Activated gamma-delta T cell (primary cell): ENCODE measurements around the gene A1BG.
"Not testable (repeated sequence)": the region's sequence is repeated elsewhere in the genome, so short reads cannot be mapped to it uniquely, and the experiment has no call there.

Experiments used
- DNase-seq: peaks from one replicate; lab custom pipeline; 2025; lab: John Stamatoyannopoulos, UW

Gene A1BG

DNA sequence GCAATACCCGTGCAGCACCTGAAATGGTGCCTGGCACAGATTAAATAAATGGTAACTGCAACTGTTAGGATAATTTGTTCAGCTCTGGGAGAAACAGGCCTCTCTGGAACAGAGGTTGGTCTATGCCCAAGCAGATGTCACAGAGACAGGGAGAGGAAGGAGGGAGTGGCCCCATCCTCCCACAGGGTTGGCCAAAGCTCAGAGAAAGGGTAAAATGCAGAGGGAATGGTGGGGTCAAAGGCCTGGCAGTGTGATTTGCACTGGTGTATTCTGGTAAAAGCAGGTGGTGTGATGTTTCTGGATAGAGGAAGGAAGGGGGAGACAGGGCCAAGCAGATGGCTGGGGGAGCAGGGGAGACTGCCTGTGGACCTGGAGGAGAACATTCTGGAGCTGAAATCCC lies 17.1 kb downstream of the A1BG start:
- DNase-seq, result no peak

DNA sequence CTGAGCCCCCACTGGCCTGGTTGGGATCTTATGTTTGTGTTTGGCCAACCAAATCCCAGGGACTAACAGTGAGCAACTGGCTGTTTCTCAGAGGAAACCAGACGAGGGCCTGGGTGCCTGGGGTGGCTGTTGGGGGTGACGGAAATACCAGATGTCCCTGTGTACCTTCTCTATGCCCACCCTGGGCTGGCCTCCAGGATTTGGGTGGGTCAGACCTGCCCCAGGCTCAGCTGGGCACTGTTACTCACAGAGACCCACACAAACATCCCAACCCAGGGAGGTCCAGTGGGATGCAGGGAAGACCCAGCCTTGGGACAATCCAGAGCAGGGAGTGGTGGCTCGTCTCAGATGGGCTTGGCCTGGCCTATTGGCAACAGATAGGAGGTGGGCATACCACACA lies 17.7 kb downstream of the A1BG start:
- DNase-seq, result no peak

GRCh38 chr19:58334691-58335249 lies 18.5 kb downstream of the A1BG start:
- DNase-seq, result no peak

DNA sequence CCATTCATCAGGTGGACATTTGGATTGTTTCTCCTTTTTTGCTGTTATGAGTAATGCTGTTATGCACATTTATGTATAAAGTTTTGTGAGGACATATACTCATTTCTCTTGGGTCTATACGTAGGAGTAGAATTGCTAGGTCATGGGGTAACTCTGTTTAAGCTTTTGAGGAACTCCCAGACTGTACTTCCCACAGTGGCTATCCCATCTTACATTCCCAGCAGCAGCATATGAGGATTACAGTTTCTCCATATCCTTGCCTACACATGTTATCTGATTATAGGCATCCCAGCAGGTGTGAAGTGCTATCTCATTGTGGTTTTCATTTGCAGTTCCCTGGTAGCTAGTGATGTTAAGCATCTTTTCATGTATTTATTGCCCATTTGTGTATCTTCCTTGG lies 20.6 kb downstream of the A1BG start:
- DNase-seq, result no peak

DNA sequence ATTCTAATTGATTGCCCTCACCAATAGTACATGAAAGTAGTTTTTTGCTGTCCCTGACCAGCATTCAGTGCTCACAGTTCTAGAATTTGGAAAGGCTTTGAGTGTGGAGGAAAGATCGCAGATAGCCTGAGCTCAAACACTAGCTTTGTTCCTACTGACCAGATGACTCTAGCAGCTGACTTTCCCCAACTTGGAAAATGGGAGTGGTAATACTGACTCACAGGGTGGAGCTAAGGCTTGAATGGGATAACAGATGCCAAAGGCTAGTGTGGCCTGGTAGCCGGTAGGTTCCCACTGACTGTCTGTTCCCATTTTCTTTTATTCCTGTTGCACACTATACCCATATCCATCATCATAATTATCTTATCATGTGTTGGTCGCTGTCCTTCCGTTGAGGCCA lies 22.8 kb downstream of the A1BG start:
- DNase-seq, result no peak

- DNase-seq, result no peak
Measured at GRCh38 chr19:58328999-58329398, 24.3 kb downstream of the A1BG start.

DNA sequence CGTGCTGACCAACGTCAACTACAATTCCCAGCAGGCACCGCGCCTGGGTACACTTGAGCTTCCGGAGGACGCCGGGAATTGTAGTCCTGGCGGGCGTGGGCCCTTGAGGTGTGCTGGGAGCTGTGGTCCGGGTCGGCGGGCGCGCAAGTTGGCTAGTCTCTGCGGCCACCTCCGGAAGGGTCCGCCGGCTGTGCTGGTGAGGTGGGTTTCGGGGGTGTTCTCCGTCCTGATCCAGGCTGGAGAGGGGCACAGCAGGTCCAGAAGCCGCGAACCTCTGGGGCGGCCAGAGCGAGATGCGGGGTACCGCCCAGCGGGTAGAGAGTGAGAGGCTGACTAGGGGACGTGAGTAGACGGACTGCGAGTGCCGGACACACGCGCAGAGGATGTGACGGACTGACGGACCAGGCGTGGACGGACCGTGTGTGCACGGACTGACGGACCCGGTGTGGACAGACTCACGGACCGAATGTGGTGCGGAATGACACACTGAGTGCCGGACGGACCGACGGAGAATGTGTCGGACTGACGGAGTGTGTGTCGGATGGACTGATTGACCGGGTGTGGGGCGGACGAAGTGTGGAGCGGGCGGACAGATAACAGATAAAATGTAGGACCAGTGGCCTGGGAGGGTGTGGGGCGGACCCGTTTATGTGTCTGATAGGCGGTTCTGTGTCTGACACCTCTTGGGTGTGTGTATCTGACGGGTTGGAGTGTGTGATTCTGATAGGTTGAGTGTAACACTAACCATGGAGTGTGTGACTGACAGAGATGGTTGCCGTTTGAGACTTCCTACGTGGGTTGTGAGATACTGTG lies 26.2 kb downstream of the A1BG start, which contains the start of gene ZSCAN22:
TSS of gene ZSCAN22 (plus strand) at position 81 of the 813 bp plus-strand sequence. CDS start 7,809 bp downstream, outside the sequence.
- DNase-seq, result peak; percentile 73

- DNase-seq, result no peak
Measured at GRCh38 chr19:58326501-58326913, 26.8 kb downstream of the A1BG start.

DNA sequence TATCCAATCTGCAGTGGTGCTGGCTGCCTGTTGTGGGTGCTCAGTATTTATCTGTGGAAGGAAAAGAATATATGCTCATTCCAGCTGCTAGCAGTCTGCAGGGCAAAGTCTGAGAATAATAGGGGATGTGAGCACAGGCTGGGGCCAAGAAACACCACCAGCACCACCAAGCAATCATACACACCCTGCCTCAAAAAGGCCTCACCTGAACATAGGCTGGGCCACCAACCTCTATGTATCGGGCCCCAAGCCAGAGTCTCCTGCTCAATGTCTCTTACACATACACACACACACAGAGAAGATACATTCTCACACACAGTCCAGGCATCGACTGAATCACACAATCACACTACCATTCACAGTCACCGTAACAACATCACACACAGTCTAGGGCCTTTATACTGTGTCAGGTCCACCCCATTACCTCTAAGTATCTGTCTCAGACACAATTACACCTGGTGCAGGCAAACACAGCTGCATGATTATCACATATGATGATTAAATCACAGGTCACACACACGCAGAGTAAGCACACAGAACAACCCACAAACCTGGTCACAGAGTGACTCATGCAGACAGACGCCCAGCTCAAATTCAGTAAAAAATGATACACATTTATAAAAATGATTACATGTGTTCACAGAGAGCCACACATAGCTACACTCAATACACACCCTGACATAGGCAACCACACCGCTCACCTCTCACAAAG lies 27.8 kb downstream of the A1BG start:
- DNase-seq, result no peak

DNA sequence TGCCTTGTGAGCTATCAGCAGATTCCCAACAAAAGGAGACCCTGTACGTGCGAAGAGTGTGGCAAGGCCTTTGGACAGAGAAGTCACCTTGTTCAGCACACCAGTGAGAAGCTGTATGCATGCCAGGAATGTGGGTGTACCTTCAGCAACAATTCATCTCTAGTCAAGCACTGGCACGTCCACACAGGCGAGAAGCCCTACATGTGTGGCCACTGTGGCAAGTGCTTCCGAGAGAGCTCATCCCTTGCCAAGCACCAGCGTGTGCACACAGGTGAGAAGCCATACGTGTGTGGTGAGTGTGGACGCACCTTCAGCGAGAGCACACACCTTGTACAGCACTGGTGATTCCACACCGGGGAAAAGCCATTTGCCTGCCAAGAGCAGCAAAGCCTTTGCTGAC lies 34.1 kb downstream of the A1BG start:
- DNase-seq, result no peak

- no peak for DNase-seq
Measured at GRCh38 chr19:58318297-58318696, 35.0 kb downstream of the A1BG start.

- DNase-seq, result no peak
Measured at GRCh38 chr19:58317476-58318072, 35.7 kb downstream of the A1BG start.

- DNase-seq, result no peak
Measured at GRCh38 chr19:58315580-58315979, 37.7 kb downstream of the A1BG start.

DNA sequence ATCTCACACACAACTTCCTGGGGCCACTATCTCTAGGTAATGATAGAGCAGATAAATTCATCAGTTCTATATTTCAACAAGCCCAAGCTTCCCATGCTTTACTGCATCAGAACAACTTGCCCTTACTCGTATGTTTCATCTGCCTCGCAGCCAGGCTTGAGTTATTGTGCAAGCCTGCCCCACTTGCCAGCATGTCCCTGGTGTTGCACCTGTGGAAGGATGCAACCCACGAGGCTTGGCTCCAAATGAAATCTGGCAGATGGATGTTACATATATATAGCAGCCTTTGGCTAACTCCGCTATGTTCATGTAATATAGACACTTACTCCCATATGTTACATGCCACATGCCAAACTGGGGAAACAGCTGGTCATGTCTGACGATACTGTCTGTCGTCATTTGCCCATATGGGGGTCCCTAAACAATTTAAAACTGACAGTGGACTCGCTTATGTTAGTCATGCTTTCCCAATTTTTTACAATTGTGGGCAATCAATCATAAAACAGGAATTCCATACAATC lies 41.9 kb downstream of the A1BG start:
- no peak for DNase-seq

- not testable (repeated sequence) for DNase-seq
Measured at GRCh38 chr19:58310685-58311084, 42.6 kb downstream of the A1BG start.

- DNase-seq, result no peak
Measured at GRCh38 chr19:58307736-58308135, 45.6 kb downstream of the A1BG start.

DNA sequence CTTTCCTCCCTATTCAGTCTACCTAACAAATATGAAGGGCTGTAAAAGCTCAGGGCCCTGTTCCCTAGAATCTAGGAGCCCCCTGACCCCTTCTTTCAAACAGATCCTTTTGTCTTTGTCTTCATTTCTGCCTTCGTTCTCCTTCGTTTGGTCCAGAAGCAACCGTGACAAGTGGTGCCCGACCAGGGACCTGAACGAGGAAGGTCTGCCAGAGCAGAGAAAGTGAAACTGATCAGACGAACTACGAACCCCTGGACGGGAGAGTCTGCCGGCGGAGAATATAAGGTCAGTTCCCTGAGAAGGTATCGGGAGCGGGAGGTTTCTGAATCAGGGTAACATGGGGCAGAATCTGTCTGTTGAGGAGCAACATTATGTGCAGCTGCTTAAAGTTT lies 47.4 kb downstream of the A1BG start:
- DNase-seq, result no peak

- peak; percentile 89 for DNase-seq
Measured at GRCh38 chr19:58305065-58305931, 48.0 kb downstream of the A1BG start, which contains the start of gene ERVK3-1. Gene ERVK3-1, plus strand, starts transcription at chr19:58305377. Its CDS starts 6,792 bp downstream, at chr19:58312169.

- no peak for DNase-seq
Measured at GRCh38 chr19:58304748-58305064, 48.6 kb downstream of the A1BG start.

DNA sequence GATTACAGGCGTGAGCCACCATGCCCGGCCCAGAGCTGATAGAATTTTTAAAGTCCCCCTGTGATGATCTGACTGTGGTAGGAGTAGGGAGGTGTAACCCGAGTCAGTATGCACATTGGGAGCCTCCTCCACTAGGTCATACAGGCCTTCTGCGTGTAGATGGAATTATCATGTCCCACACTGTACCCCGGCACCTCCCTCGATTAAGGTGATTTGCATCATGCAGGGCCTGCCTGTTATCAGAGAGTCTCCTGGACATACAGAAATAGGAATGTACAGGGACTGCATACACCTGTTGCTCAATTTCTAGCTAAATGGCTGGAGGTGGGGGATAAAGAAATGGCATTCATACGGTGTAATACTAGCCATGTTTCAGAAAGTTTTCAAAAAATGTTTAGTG lies 49.0 kb downstream of the A1BG start:
- no peak for DNase-seq

DNA sequence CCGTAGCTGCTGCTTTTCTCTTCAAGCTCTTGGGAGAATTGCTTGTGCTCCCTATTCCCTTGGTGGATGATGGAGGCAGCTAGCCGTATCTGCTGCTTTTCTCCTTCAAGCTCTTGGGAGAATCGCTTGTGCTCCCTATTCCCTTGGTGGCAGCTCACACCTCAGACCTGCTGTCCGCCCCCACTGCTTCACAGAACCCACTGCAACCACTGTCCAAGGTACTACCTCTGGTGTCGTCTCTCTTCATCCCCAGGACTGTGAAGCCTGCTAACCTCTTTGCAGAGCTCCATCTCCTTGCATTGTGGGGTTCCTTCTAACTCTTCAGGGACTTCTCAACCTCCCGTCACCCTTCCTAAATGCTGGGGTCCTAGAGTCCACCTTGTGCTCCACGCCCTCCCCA lies 52.7 kb downstream of the A1BG start:
- DNase-seq, result no peak
